Lower leg skin (tissue), 3 donors: Measurements from ENCODE around the gene MMP19.

Experiments
- CTCF ChIP-seq, 3 donors: fragments of 450-650 bp; IDR thresholded peaks; one replicate each; pipeline ENCODE4 v1.5.1; 2016; ENCODE audit warnings: antibody characterized with exemption in 3 of 3, mild to moderate bottlenecking in 3 of 3, moderate library complexity in 2 of 3
- POLR2A ChIP-seq, 2 donors: fragments of 450-650 bp; IDR thresholded peaks; one replicate each; pipeline ENCODE4 v1.6.1; 2016 to 2017; ENCODE audit warnings: antibody characterized with exemption in 2 of 2, mild to moderate bottlenecking in 1 of 2, moderate library complexity in 1 of 2

GRCh38 chr12:55789171-55789570 lies 53.6 kb downstream of the MMP19 start:
- TF ChIP-seq CTCF (IDR thresholded peaks at IDR 0.05) = no peak
- TF ChIP-seq POLR2A (IDR thresholded peaks at IDR 0.05) = no peak
